AG04449 (cell line): ENCODE measurements around the gene RAB7B.
"Not testable (repeated sequence)": the region's sequence is repeated elsewhere in the genome, so short reads cannot be mapped to it uniquely, and the experiment has no call there.

ENCODE experiments used
- CTCF ChIA-PET: fragments of 350-600 bp; formaldehyde crosslinking; extraction: SDS; loops from one replicate; lab custom pipeline; 2021; ENCODE audit warnings: antibody characterized with exemption; lab: Yijun Ruan, JAX
- POLR2A ChIA-PET: fragments of 400-600, 350-600 bp; formaldehyde crosslinking; extraction: SDS; loops from one replicate; lab custom pipeline; 2020; ENCODE audit warnings: antibody characterized with exemption, inconsistent platforms; lab: Yijun Ruan, JAX
- DNase-seq: peaks from one replicate; pipeline ENCODE4 v3.0.0-alpha.2; 2010; ENCODE audit warnings: low read depth, low spot score
- H3K4me3 ChIP-seq: 2 replicates; pipeline ENCODE4 v1.5.1; 2011; ENCODE audit warnings: low read depth, mild to moderate bottlenecking, control low read depth, low read length
- TF ChIP-seq, protein P1 (sequence below): IDR thresholded peaks from one replicate; pipeline ENCODE4 v1.5.1; 2011; ENCODE audit warnings: mild to moderate bottlenecking, moderate library complexity, low read length, control low read depth, inconsistent platforms; ENCODE audit not compliant: insufficient read depth; ENCODE audit errors: missing control alignments

RAB7B gene, protein sequence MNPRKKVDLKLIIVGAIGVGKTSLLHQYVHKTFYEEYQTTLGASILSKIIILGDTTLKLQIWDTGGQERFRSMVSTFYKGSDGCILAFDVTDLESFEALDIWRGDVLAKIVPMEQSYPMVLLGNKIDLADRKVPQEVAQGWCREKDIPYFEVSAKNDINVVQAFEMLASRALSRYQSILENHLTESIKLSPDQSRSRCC

DNA sequence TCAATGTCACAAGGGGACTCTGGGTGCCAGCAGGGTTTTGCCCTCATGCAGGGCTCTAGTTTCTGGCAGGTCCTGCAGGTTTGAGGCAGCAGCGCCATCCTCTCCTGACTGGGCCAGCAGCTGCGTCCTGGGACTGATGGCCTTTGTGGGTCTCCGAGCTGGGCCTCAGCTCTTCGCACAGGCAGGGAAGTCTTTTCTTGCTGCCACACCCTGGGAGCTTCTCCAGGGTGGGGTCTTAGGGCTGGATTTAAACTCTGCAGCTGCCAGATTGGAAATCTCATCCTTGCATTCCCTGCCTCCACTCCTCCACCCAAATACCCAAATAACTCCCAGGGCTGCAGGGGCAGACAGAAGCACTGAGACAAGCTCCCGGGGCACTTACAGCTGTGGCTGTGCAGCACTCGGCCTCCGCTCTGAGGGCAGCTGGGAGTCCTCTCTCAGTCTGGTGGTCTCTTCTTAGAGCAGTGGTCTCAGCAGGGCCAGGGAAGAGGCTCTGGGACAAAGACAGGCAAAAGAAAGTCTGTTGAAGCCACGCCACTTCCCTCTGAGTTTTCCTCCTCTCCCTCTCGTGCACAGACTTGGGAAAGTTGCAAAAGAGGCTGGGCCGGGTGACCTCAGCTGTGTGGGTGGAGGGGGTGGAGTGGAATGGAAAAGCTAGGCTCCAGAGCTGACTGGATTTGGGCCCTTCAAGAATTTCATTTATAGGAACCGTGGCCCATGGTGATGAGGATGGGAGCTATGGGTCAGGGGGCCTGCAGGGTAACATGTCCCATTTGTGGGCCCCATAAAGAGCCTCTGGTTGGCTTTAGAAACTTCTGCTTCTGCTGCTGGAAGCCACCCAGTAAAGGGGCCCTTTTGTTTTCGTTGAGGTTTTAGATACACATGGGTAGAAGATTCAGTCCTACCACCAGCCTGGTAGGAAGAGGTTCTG, at the start of gene RAB7B:
Gene RAB7B (minus strand): TSS at position 525 of the 931 bp plus-strand sequence. CDS start 9,260 bp downstream, outside the sequence.
- DNase-seq: no peak
- ChIA-PET CTCF (interaction anchor here (0.7 to 1.7 kb wide), 6 partner anchors 11 to 105 kb away, joined by 3 to 11 read pairs (median 6); no protein-coding TSS in a partner anchor), POLR2A (no interaction called here)
- H3K4me3 ChIP-seq: peak within 1 kb of the TSS; percentile 58
- TF ChIP-seq, protein P1, sequence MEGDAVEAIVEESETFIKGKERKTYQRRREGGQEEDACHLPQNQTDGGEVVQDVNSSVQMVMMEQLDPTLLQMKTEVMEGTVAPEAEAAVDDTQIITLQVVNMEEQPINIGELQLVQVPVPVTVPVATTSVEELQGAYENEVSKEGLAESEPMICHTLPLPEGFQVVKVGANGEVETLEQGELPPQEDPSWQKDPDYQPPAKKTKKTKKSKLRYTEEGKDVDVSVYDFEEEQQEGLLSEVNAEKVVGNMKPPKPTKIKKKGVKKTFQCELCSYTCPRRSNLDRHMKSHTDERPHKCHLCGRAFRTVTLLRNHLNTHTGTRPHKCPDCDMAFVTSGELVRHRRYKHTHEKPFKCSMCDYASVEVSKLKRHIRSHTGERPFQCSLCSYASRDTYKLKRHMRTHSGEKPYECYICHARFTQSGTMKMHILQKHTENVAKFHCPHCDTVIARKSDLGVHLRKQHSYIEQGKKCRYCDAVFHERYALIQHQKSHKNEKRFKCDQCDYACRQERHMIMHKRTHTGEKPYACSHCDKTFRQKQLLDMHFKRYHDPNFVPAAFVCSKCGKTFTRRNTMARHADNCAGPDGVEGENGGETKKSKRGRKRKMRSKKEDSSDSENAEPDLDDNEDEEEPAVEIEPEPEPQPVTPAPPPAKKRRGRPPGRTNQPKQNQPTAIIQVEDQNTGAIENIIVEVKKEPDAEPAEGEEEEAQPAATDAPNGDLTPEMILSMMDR: no peak

DNA sequence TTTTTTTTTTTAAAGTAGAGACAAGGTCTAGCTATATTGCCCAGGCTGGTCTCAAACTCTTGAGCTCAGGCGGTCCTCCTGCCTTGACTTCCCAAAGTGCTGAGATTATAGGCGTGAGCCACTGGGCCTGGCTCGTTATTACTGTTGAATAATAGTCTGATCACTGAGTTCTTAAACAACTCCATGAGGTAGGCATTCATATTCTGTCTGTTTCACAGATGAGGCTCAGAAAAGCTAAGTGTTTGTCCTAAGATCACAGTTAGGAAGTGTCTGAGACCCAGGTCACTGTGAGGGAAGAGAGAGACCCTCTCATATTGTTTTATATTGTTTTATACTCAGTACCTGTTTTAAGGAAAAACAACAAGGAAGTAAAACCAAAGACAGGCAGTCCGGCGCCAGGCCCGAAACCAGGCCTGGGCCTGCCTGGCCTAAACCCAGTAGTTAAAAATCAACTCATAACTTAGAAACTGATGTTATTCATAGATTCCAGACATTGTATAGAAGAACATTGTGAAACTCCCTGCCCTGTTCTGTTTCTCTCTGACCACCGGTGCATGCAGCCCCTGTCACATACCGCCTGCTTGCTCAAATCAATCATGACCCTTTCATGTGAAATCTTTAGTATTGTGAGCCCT, 49.2 kb upstream of the RAB7B start:
- DNase-seq, H3K4me3 ChIP-seq, POLR2A ChIA-PET: not testable (repeated sequence)
- CTCF ChIA-PET: interaction anchor here (2.2 kb wide), 1 partner anchor 21 kb away, joined by 9 read pairs; no protein-coding TSS in a partner anchor

DNA sequence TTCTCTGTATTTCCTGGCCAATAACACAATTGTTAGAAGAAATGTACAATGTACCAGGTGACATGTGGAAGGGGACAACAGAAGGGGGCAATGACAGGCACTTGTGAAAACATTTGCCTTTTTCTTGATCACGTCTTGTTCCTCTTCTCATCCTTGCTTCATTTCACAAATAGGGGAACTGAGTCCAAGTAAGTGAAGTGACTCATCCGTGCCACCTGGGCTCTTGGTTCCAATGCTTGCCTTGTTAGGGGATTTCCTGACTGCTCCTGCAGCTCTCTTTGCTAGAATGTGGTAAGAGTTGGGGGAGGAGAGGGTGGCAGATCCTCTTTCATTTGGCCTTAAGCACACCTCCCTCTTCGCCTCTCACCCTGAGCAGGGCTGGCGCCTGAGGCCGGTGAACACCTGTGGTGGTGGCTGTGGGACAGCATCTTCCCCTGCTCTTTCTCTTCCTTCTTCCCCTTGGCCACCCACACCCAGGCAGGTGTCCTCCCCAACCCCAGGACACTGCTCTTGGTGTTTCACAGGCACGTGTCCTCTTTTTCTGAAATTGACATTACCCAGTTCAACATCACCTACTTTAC, 47.5 kb upstream of the RAB7B start:
- POLR2A ChIA-PET: no interaction called here

DNA sequence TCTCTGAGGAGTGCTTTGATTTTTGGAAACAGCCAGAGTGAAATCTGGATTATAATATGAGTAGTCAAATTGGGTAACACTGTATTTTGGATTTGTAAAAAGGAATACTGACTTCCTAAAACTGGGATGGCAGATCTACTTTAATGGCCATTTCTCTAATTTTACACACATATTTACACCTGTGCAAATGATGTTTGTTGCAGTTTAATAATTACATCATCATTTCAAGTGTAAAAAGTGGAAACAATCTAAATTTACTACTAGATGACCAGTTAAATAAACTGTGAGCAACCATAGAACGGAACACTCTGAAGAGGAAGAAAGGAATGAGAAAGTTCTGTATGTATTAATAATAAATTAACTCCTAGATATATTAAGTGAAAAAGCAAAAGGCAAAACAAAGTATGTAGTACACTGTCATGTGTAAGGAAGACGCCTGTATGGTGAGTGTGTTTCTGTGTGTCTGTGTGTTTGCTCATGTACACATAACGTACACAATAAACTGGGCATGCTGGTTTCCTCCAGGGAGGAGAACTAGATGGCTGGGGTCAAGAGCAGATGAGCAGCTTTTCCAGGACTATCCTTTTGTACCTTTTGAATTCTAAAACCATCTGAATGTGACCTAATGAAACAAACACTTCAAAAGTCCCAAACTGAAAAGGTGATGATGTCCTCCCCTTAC, 46.9 kb upstream of the RAB7B start:
- POLR2A ChIA-PET: no interaction called here
- H3K4me3 ChIP-seq: no peak overlapping the region
- CTCF ChIA-PET: interaction anchor here (2.2 kb wide), 1 partner anchor 19 kb away, joined by 9 read pairs; no protein-coding TSS in a partner anchor
- TF ChIP-seq, protein P1: no peak
- DNase-seq: no peak

More for the DNA sequence above, 47.5 kb upstream of the RAB7B start:
- CTCF ChIA-PET: interaction anchor here (2.2 kb wide), 1 partner anchor 20 kb away, joined by 9 read pairs; no protein-coding TSS in a partner anchor
- TF ChIP-seq, protein P1: no peak
- no peak overlapping the region for H3K4me3 ChIP-seq
- DNase-seq: no peak

DNA sequence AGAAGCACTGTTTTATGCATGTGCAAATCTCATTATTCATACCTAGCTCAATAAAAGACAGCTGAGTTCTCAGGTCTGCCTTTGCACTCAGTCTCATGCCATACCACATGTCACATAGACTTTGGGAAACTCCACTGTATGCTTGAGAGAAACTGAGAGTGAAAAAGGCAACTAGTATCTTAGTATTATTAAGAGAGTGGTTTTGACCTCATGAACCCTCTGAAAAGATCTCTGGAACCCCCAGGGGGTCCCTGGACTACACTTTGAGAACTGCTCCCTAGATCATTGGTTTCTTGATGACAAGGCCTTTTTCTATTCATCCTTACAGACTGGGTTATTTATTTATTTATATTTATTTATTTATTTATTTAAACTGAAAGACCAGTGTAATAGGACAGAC, 46.1 kb upstream of the RAB7B start:
- TF ChIP-seq, protein P1: no peak
- ChIA-PET CTCF (interaction anchor here (2.2 kb wide), 1 partner anchor 60 kb away, joined by 5 read pairs; no protein-coding TSS in a partner anchor), POLR2A (no interaction called here)
- no peak overlapping the region for H3K4me3 ChIP-seq
- no peak for DNase-seq

DNA sequence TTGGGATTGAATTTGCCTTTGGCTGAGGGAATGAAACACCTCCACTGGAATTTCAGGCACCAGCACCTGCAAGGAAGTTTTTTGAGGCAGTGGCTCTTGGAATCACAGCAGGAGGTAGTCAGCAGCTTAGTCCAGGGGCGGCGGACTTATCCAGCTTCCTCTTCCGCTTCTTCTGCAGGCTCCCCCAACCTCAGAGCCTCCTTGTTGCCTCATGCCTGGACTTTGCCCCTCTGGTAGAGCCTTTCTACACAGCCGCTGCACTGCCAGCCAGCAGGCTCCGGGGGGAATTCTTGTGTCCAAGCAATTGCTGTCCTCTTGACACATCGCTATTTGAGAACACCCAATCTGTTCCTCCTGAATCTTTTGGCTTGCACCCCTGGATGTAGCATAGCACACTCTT, 45.4 kb upstream of the RAB7B start:
- TF ChIP-seq, protein P1: no peak
- no peak for DNase-seq
- H3K4me3 ChIP-seq: no peak overlapping the region
- POLR2A ChIA-PET: no interaction called here
- CTCF ChIA-PET: interaction anchor here (2.2 kb wide), 1 partner anchor 60 kb away, joined by 5 read pairs; no protein-coding TSS in a partner anchor
